Activated CD4-positive, alpha-beta T cell treated with anti-CD3 and anti-CD28 coated beads for 36 hours (primary cell): ENCODE data around the gene MSI1. TPM values are rescaled to one million over a fixed set of nuclear protein-coding genes. Genes with fewer than 3 reads are reported as not detected.
"Not testable (repeated sequence)": the region's sequence is repeated elsewhere in the genome, so short reads cannot be mapped to it uniquely, and the experiment has no call there.

Experiments
- ATAC-seq: fragments of 200-7000 bp; cut with Tn5 transposase; one replicate; pipeline ENCODE4 v1.10.0; 2021; ENCODE audit warnings: mild to moderate bottlenecking, moderate library complexity
- CTCF ChIA-PET: fragments of 350-600 bp; sonication (Branson Sonifier 250); formaldehyde crosslinking; loops from one replicate; lab custom pipeline; 2021; ENCODE audit warnings: antibody characterized with exemption; lab: Charles Lee
- POLR2A ChIA-PET: fragments of 350-600 bp; sonication (Branson Sonifier 250); formaldehyde crosslinking; loops from one replicate; lab custom pipeline; 2021; ENCODE audit warnings: antibody characterized with exemption, inconsistent platforms; lab: Charles Lee
- DNase-seq: peaks from one replicate; pipeline ENCODE4 v3.0.0-alpha.2; 2020
- H3K27ac Mint-ChIP-seq: one replicate; pipeline ENCODE4 v1.8.0; 2021; ENCODE audit warnings: mixed read lengths
- H3K27me3 Mint-ChIP-seq: one replicate; pipeline ENCODE4 v1.8.0; 2021; ENCODE audit warnings: mixed read lengths
- H3K36me3 Mint-ChIP-seq: one replicate; pipeline ENCODE4 v1.8.0; 2021; ENCODE audit warnings: low read depth, mixed read lengths
- H3K4me1 Mint-ChIP-seq: one replicate; pipeline ENCODE4 v1.8.0; 2021; ENCODE audit warnings: mixed read lengths
- H3K4me3 Mint-ChIP-seq: one replicate; pipeline ENCODE4 v1.8.0; 2021; ENCODE audit warnings: mild to moderate bottlenecking, moderate library complexity, mixed read lengths
- H3K9me3 Mint-ChIP-seq: one replicate; pipeline ENCODE4 v1.8.0; 2021; ENCODE audit warnings: low read depth, mixed read lengths
- intact Hi-C, 2 experiments: fragments of 100-400 bp; cut with DNase I in 1 of 2; cut with micrococcal nuclease in 1 of 2; formaldehyde crosslinking; loops; one replicate each; pipeline versions ENCODE4 v1.14.2 to v1.15.1; 2022 to 2024; cut with DNase I, micrococcal nuclease
- total RNA-seq, 2 experiments: library from RNA; stranded (reverse); gene quantifications; one replicate each; pipeline ENCODE4 v1.2.3, GENCODE V29; 2021

MSI1 gene
- total RNA-seq, 2 experiments from 2014 or later: 0.96 to 1.3 TPM

- ChIA-PET POLR2A (no interaction called here), CTCF (interaction anchor here (0.9 to 4.1 kb wide), 3 partner anchors 12 to 79 kb away, joined by 3 to 23 read pairs (median 3); no protein-coding TSS in a partner anchor)
- no peaks in the 10 kb centered on the region for H3K36me3 Mint-ChIP-seq
- H3K27me3 Mint-ChIP-seq: peaks cover 6% of the 10 kb centered on the region
- no peak overlapping the region for H3K4me3 Mint-ChIP-seq
- H3K9me3 Mint-ChIP-seq: no peaks in the 10 kb centered on the region
- no peak overlapping the region for H3K27ac Mint-ChIP-seq
- DNase-seq (no peak), ATAC-seq (no peak)
- intact Hi-C loops: no loop called here
- peaks cover 2% of the 10 kb centered on the region for H3K4me1 Mint-ChIP-seq
Measured at GRCh38 chr12:120352117-120352516, 16.8 kb downstream of the MSI1 start.

GRCh38 chr12:120350576-120351350 is 18.2 kb downstream of the MSI1 start:
- Mint-ChIP-seq H3K27ac (no peak overlapping the region), H3K27me3 (peaks cover 3% of the 10 kb centered on the region), H3K36me3 (no peaks in the 10 kb centered on the region), H3K9me3 (no peaks in the 10 kb centered on the region), H3K4me3 (no peak overlapping the region), H3K4me1 (no peaks in the 10 kb centered on the region)
- DNase-seq (no peak), ATAC-seq (no peak)
- intact Hi-C loops: no loop called here
- CTCF ChIA-PET: interaction anchor here (0.9 kb wide), 2 partner anchors 11 to 79 kb away, joined by 3 read pairs; no protein-coding TSS in a partner anchor
- POLR2A ChIA-PET: no interaction called here

- H3K27ac Mint-ChIP-seq: no peak overlapping the region
- intact Hi-C loops: no loop called here
Measured at GRCh38 chr12:120347766-120348165, 21.2 kb downstream of the MSI1 start.

GRCh38 chr12:120346681-120347080 is 22.3 kb downstream of the MSI1 start:
- POLR2A ChIA-PET: no interaction called here
- DNase-seq (no peak), ATAC-seq (no peak)
- Mint-ChIP-seq H3K27ac (no peak overlapping the region), H3K4me1 (no peaks in the 10 kb centered on the region), H3K36me3 (no peaks in the 10 kb centered on the region), H3K27me3 (no peaks in the 10 kb centered on the region), H3K9me3 (no peaks in the 10 kb centered on the region), H3K4me3 (no peak overlapping the region)
- intact Hi-C loops: no loop called here
- CTCF ChIA-PET: interaction anchor here (0.7 kb wide), 1 partner anchor 320 kb away, joined by 3 read pairs; no protein-coding TSS in a partner anchor

More at GRCh38 chr12:120347766-120348165, 21.2 kb downstream of the MSI1 start:
- Mint-ChIP-seq H3K27me3 (no peaks in the 10 kb centered on the region), H3K9me3 (no peaks in the 10 kb centered on the region), H3K36me3 (no peaks in the 10 kb centered on the region), H3K4me3 (no peak overlapping the region), H3K4me1 (no peaks in the 10 kb centered on the region)
- ATAC-seq: no peak
- ChIA-PET CTCF (interaction anchor here (0.5 kb wide), 1 partner anchor 319 kb away, joined by 5 read pairs; no protein-coding TSS in a partner anchor), POLR2A (no interaction called here)
- no peak for DNase-seq

DNA sequence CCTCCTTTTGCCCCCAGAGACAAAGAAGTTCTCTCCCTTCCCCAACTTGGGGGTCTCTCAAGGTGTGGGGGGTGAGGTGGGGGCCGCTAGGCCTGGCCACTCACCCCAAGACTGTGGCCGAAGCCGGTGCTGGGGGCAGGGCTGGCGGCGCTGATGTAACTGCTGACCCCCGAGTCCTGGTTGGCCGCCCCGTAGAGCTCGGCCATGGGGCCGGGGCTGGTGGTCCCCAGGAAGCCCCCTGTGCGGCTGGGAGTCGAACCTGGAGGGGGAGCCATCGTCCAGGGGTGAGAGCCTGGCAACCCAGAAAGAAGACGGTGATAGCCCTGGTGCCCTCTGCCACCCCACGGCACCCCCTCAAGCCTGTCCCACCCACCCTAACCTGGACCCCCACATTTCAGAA is 22.9 kb downstream of the MSI1 start:
- ChIA-PET POLR2A (no interaction called here), CTCF (interaction anchor here (0.7 kb wide), 1 partner anchor 320 kb away, joined by 3 read pairs; no protein-coding TSS in a partner anchor)
- H3K9me3 Mint-ChIP-seq: no peaks in the 10 kb centered on the region
- no peak for ATAC-seq
- intact Hi-C loops: no loop called here
- H3K4me3 Mint-ChIP-seq: no peak overlapping the region
- no peak for DNase-seq
- H3K27me3 Mint-ChIP-seq: no peaks in the 10 kb centered on the region
- no peaks in the 10 kb centered on the region for H3K36me3 Mint-ChIP-seq
- H3K27ac Mint-ChIP-seq: no peak overlapping the region
- no peaks in the 10 kb centered on the region for H3K4me1 Mint-ChIP-seq

GRCh38 chr12:120343692-120344091 is 25.3 kb downstream of the MSI1 start:
- ATAC-seq: no peak

DNA sequence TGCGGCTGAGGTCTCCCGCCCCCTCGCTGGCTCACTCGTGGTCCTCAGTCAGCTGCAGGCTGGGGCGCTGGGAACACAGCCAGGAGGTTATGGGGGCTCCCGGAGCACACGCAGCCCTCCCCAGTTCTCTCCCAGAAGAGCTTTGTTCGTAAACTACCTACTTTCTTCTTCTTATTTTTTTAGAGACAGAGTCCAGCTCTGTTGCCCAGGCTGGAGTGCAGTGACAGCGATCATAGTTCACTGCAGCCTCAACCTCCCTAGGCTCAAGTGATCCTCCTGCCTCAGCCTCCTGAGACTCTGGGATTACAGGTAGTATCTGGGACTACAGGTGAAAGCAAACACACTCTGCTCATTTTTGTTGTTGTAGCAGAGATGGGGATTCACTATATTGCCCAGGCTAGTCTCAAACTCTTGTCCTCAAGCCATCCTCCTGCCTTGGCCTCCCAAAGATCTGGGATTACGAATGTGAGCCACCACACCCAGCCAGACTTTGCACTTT is 25.9 kb downstream of the MSI1 start:
- Mint-ChIP-seq H3K27ac (no peak overlapping the region), H3K9me3 (peaks cover under 1% of the 10 kb centered on the region), H3K4me1 (no peaks in the 10 kb centered on the region), H3K27me3 (peaks cover 4% of the 10 kb centered on the region), H3K36me3 (no peaks in the 10 kb centered on the region), H3K4me3 (no peak overlapping the region)
- ATAC-seq (no peak), DNase-seq (no peak)
- intact Hi-C loops: no loop called here
- POLR2A ChIA-PET: no interaction called here
- CTCF ChIA-PET: interaction anchor here (0.6 to 0.7 kb wide), 2 partner anchors 29 to 497 kb away, joined by 3 read pairs; no protein-coding TSS in a partner anchor

More at GRCh38 chr12:120343692-120344091, 25.3 kb downstream of the MSI1 start:
- H3K36me3 Mint-ChIP-seq: no peaks in the 10 kb centered on the region
- CTCF ChIA-PET: no interaction called here
- no peaks in the 10 kb centered on the region for H3K4me1 Mint-ChIP-seq
- H3K27ac Mint-ChIP-seq: no peak overlapping the region
- H3K4me3 Mint-ChIP-seq: no peak overlapping the region
- no peaks in the 10 kb centered on the region for H3K9me3 Mint-ChIP-seq
- intact Hi-C loops: no loop called here
- POLR2A ChIA-PET: no interaction called here
- no peak for DNase-seq
- peaks cover 2% of the 10 kb centered on the region for H3K27me3 Mint-ChIP-seq

DNA sequence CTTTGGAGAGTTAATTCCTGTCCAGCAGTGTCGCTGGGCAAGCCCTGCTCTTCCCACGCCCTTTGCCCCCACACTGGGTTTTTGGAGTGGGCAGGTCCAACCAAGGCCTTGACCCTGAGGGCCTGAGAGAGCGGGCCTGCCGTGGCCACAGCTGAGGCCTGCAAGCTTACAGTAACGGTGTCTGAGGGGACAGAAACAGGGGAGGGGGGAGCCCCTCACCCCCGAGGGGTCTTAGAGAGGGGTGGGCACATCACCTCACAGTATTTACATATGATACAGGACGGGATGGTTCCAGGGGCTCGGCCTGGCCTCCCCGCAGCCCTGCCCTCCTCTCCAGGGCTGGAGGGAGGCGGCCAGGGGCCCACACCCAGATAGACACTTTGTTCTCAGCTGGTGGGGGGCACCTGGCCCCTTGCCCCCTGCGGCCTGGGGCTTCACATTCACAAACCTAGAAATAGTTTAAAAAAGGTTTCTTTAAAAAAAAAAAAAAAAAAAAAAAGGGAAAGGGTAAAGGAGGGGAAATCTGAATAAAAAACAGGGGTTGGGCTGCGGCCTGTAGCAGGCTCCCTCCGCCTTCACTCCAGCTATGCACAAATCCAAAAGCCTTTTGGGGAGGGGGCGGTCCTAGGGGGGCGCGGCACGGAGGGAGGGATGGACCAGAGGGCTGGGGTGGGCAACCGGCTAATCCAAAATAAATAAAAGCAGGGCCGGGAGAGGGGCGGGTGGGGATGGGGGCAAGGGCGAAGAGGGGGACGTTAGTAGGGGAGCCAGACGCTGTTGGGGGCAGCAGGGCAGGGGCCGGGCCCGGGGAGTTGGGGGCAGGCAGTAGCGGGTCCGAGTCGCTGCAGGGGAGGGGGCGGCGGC is 26.6 kb downstream of the MSI1 start:
- CTCF ChIA-PET: interaction anchor here (0.6 to 0.7 kb wide), 2 partner anchors 29 to 498 kb away, joined by 3 read pairs; no protein-coding TSS in a partner anchor
- H3K4me3 Mint-ChIP-seq: no peak overlapping the region
- POLR2A ChIA-PET: no interaction called here

GRCh38 chr12:120339256-120339655 is 29.7 kb downstream of the MSI1 start:
- Mint-ChIP-seq H3K27ac (no peak overlapping the region), H3K36me3 (peaks cover 7% of the 10 kb centered on the region), H3K27me3 (peaks cover 11% of the 10 kb centered on the region), H3K9me3 (peaks cover 19% of the 10 kb centered on the region), H3K4me1 (no peaks in the 10 kb centered on the region), H3K4me3 (no peak overlapping the region)
- ChIA-PET POLR2A (interaction anchor here (1.5 kb wide), 1 partner anchor 48 kb away, joined by 4 read pairs; the partner anchor contains the start of gene RNU4-2), CTCF (interaction anchor here (0.9 kb wide), 1 partner anchor 28 kb away, joined by 4 read pairs; no protein-coding TSS in a partner anchor)
- ATAC-seq (no peak), DNase-seq (no peak)
- intact Hi-C loops: no loop called here

More for the DNA sequence above, 26.6 kb downstream of the MSI1 start:
- peaks cover 8% of the 10 kb centered on the region for H3K9me3 Mint-ChIP-seq
- H3K4me1 Mint-ChIP-seq: no peaks in the 10 kb centered on the region
- intact Hi-C loops: no loop called here
- H3K27me3 Mint-ChIP-seq: peaks cover 8% of the 10 kb centered on the region
- DNase-seq (no peak), ATAC-seq (no peak)
- peaks cover 5% of the 10 kb centered on the region for H3K36me3 Mint-ChIP-seq
- no peak overlapping the region for H3K27ac Mint-ChIP-seq

DNA sequence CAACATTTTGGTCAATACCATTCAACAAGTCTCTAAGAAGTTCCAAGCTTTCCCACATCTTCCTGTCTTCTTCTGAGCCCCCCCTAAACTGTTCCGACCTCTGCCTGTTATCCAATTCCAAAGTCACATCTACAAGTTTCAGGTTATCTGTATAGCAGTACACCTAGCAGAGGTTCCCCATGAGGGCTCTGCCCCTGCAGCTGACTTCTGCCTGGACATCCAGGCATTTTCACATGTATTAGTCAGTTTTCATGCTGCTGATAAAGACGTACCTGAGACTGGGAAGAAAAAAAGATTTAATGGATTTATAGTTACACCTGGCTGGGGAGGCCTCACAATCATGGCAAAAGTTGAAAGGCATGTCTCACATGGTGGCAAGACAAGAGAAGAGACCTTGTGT is 31.2 kb downstream of the MSI1 start:
- Mint-ChIP-seq H3K27ac (no peak overlapping the region), H3K4me1 (no peaks in the 10 kb centered on the region), H3K27me3 (peaks cover 11% of the 10 kb centered on the region), H3K9me3 (peaks cover 19% of the 10 kb centered on the region), H3K4me3 (no peak overlapping the region), H3K36me3 (peaks cover 7% of the 10 kb centered on the region)
- DNase-seq (no peak), ATAC-seq (no peak)
- POLR2A ChIA-PET: no interaction called here
- CTCF ChIA-PET: interaction anchor here (0.6 to 1.2 kb wide), 2 partner anchors 20 to 1657 kb away, joined by 3 read pairs; no protein-coding TSS in a partner anchor
- intact Hi-C loops: no loop called here

DNA sequence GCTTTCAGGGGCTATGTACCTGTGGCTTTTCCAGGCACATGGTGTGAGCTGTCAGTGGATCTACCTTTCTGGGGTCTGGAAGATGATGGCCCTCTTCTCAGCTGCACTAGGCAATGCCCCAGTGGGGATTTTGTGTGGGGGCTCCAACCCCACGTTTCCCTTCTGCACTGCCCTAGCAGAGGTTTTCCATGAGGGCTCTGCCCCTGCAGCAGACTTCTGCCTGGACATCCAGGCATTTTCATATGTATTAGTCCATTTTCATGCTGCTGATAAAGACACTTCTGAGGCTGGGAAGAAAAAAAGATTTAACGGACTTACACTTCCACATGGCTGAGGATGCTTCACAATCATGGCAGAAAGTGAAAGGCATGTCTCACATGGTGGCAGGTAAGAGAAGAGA is 32.6 kb downstream of the MSI1 start:
- H3K4me1 Mint-ChIP-seq, DNase-seq, H3K36me3 Mint-ChIP-seq, intact Hi-C loops, ATAC-seq, H3K27ac Mint-ChIP-seq, H3K4me3 Mint-ChIP-seq, POLR2A ChIA-PET: not testable (repeated sequence)
- Mint-ChIP-seq H3K9me3 (peaks cover 19% of the 10 kb centered on the region), H3K27me3 (peaks cover 11% of the 10 kb centered on the region)
- CTCF ChIA-PET: interaction anchor here (0.6 kb wide), 1 partner anchor 51 kb away, joined by 3 read pairs; no protein-coding TSS in a partner anchor
